IMR-90 (cell line): ENCODE results near the gene ZFYVE1. TPM values are rescaled to one million over a fixed set of nuclear protein-coding genes. Genes with fewer than 3 reads are reported as not detected.

Experiments used
- ATAC-seq: fragments of 200-7000 bp; cut with Tn5 transposase; 2 replicates; pipeline ENCODE4 v1.9.1; 2020; ENCODE audit warnings: low read depth, mild to moderate bottlenecking, moderate library complexity
- BruUV-seq: library from RNA; stranded (reverse); fragments of 400-500 nt; replicated peaks from 2 replicates; lab custom pipeline; 2021; lab: Mats Ljungman, UMichigan
- CTCF ChIA-PET: fragments of 300-600 bp; formaldehyde crosslinking; extraction: SDS; loops from one replicate; lab custom pipeline; 2021; ENCODE audit warnings: antibody characterized with exemption; lab: Yijun Ruan, JAX
- POLR2A ChIA-PET: fragments of 300-600 bp; sonication (Branson Sonifier 250); formaldehyde crosslinking; loops from one replicate; lab custom pipeline; 2022; ENCODE audit warnings: antibody characterized with exemption; ENCODE audit not compliant: unreplicated experiment; lab: Charles Lee
- DNase-seq: peaks from one replicate; pipeline ENCODE4 v3.0.0; 2013
- H2AFZ ChIP-seq: replicated peaks from 2 replicates; pipeline ENCODE3; 2013; ENCODE audit warnings: low read length, mild to moderate bottlenecking; ENCODE audit not compliant: poor library complexity
- H2AK5ac ChIP-seq: 2 replicates; pipeline ENCODE4 v1.6.1; 2013; ENCODE audit warnings: low read depth, low read length, inconsistent platforms
- H2AK9ac ChIP-seq: replicated peaks from 2 replicates; pipeline ENCODE3; 2013; ENCODE audit warnings: mild to moderate bottlenecking, low read depth, low read length, moderate library complexity; ENCODE audit not compliant: poor library complexity
- H2BK120ac ChIP-seq: 2 replicates; pipeline ENCODE4 v1.6.1; 2013; ENCODE audit warnings: low read depth, low read length, inconsistent platforms
- H2BK15ac ChIP-seq: 3 replicates; pipeline ENCODE4 v1.6.1; 2013; ENCODE audit warnings: low read depth, low read length, inconsistent platforms
- H2BK20ac ChIP-seq: 2 replicates; pipeline ENCODE4 v1.6.1; 2013; ENCODE audit warnings: low read depth, mild to moderate bottlenecking, inconsistent platforms, low read length, moderate library complexity
- H2BK5ac ChIP-seq: 2 replicates; pipeline ENCODE4 v1.6.1; 2013; ENCODE audit warnings: mild to moderate bottlenecking, low read depth, low read length, inconsistent platforms; ENCODE audit not compliant: poor library complexity, severe bottlenecking
- H3K14ac ChIP-seq: replicated peaks from 2 replicates; pipeline ENCODE4 v1.6.1; 2013; ENCODE audit warnings: low read depth, low read length, inconsistent platforms
- H3K18ac ChIP-seq: 2 replicates; pipeline ENCODE4 v1.6.1; 2013; ENCODE audit warnings: low read depth, low read length, control low read depth
- H3K23ac ChIP-seq: 2 replicates; pipeline ENCODE4 v1.6.1; 2013; ENCODE audit warnings: low read depth, low read length, inconsistent platforms
- H3K27ac ChIP-seq: 2 replicates; pipeline ENCODE4 v1.5.1; 2013; ENCODE audit warnings: mild to moderate bottlenecking, control low read depth, low read length; ENCODE audit not compliant: insufficient read depth
- H3K27me3 ChIP-seq: 2 replicates; pipeline ENCODE4 v1.6.1; 2013; ENCODE audit warnings: low read length; ENCODE audit not compliant: control insufficient read depth, insufficient read depth
- H3K36me3 ChIP-seq: 2 replicates; pipeline ENCODE4 v1.6.1; 2013; ENCODE audit warnings: low read length, mixed read lengths; ENCODE audit not compliant: control insufficient read depth, insufficient read depth
- H3K4ac ChIP-seq: 2 replicates; pipeline ENCODE4 v1.6.1; 2013; ENCODE audit warnings: low read depth, low read length, inconsistent platforms
- H3K4me1 ChIP-seq: 2 replicates; pipeline ENCODE4 v1.6.1; 2013; ENCODE audit warnings: low read length, mixed read lengths; ENCODE audit not compliant: control insufficient read depth, insufficient read depth
- H3K4me2 ChIP-seq: 2 replicates; pipeline ENCODE4 v1.6.1; 2013; ENCODE audit warnings: low read depth, mild to moderate bottlenecking, control low read depth, low read length, moderate library complexity
- H3K4me3 ChIP-seq: 2 replicates; pipeline ENCODE4 v1.5.1; 2013; ENCODE audit warnings: low read depth, mild to moderate bottlenecking, control low read depth, low read length, moderate library complexity; ENCODE audit not compliant: insufficient read depth
- H3K56ac ChIP-seq: 2 replicates; pipeline ENCODE4 v1.6.1; 2013; ENCODE audit warnings: low read length, inconsistent platforms; ENCODE audit not compliant: insufficient read depth; ENCODE audit errors: extremely low read depth
- H3K79me1 ChIP-seq, 2 experiments: 2 replicates each; pipeline ENCODE4 v1.6.1; 2013; ENCODE audit warnings: low read length in 2 of 2, inconsistent platforms in 1 of 2, low read depth in 1 of 2
- H3K9ac ChIP-seq: 2 replicates; pipeline ENCODE4 v1.6.1; 2013; ENCODE audit warnings: low read depth, low read length, control low read depth
- H3K9me1 ChIP-seq: 2 replicates; pipeline ENCODE4 v1.6.1; 2013; ENCODE audit warnings: low read length, inconsistent platforms; ENCODE audit not compliant: insufficient read depth
- H3K9me3 ChIP-seq: 2 replicates; pipeline ENCODE4 v1.6.1; 2013; ENCODE audit warnings: low read length; ENCODE audit not compliant: control insufficient read depth, insufficient read depth
- H4K20me1 ChIP-seq: 2 replicates; pipeline ENCODE4 v1.6.1; 2013; ENCODE audit warnings: low read length, inconsistent platforms; ENCODE audit not compliant: insufficient read depth
- H4K5ac ChIP-seq: 2 replicates; pipeline ENCODE4 v1.6.1; 2013; ENCODE audit warnings: mild to moderate bottlenecking, low read depth, low read length, control low read depth
- H4K8ac ChIP-seq, 2 experiments: 2 replicates each; pipeline ENCODE4 v1.6.1; 2013; ENCODE audit warnings: low read depth in 2 of 2, low read length in 2 of 2, control low read depth in 1 of 2, inconsistent platforms in 1 of 2
- H4K91ac ChIP-seq: 2 replicates; pipeline ENCODE4 v1.6.1; 2013; ENCODE audit warnings: low read depth, low read length, inconsistent platforms; ENCODE audit not compliant: insufficient read depth
- BHLHE40 ChIP-seq: fragments of 150-350 bp; IDR thresholded peaks from 2 replicates; pipeline ENCODE4 v1.6.1; 2016; ENCODE audit warnings: mild to moderate bottlenecking, low read depth, low read length
- CEBPB ChIP-seq: IDR thresholded peaks from 2 replicates; pipeline ENCODE4 v1.6.1; 2012; ENCODE audit warnings: low read depth, low read length, improper control_type of control experiment
- FOS ChIP-seq: fragments of 150-350 bp; IDR thresholded peaks from 2 replicates; pipeline ENCODE4 v1.6.1; 2016; ENCODE audit warnings: low read depth, low read length
- MAFK ChIP-seq: IDR thresholded peaks from 2 replicates; pipeline ENCODE4 v1.6.1; 2012; ENCODE audit warnings: low read depth, low read length, improper control_type of control experiment
- MAZ ChIP-seq: IDR thresholded peaks from 2 replicates; pipeline ENCODE4 v1.6.1; 2012; ENCODE audit warnings: low read depth, mild to moderate bottlenecking, low read length, improper control_type of control experiment, moderate library complexity, borderline replicate concordance
- MXI1 ChIP-seq: IDR thresholded peaks from 2 replicates; pipeline ENCODE4 v1.6.1; 2012; ENCODE audit warnings: low read depth, mild to moderate bottlenecking, low read length, moderate library complexity, borderline replicate concordance
- NFE2L2 ChIP-seq: fragments of 150-350 bp; IDR thresholded peaks from 2 replicates; pipeline ENCODE4 v1.6.1; 2016; ENCODE audit warnings: low read depth, mild to moderate bottlenecking, low read length
- POLR2A ChIP-seq: IDR thresholded peaks from 2 replicates; pipeline ENCODE4 v1.6.1; 2012; ENCODE audit warnings: mild to moderate bottlenecking, low read depth, low read length
- RAD21 ChIP-seq: IDR thresholded peaks from 2 replicates; pipeline ENCODE4 v1.6.1; 2012; ENCODE audit warnings: low read length, improper control_type of control experiment
- RCOR1 ChIP-seq: IDR thresholded peaks from 2 replicates; pipeline ENCODE4 v1.6.1; 2012; ENCODE audit warnings: mild to moderate bottlenecking, low read length, improper control_type of control experiment; ENCODE audit not compliant: insufficient replicate concordance
- WGBS, 2 experiments: methylation state at CpG; one replicate each; pipeline versions ENCODE4 v1.1.5 to v1.1.7; 2013; ENCODE audit warnings: missing lambda C conversion rate in 2 of 2; ENCODE audit not compliant: insufficient read length in 1 of 2; ENCODE audit errors: extremely low coverage in 2 of 2; 5-methylcytosine and 5-hydroxymethylcytosine counted together
- dilution Hi-C: fragments of 300-500 bp; cut with HindIII; formaldehyde crosslinking; loops from one replicate; pipeline ENCODE4 v1.14.3; 2018; ENCODE audit warnings: low sequenced_read_pairs; ENCODE audit not compliant: unreplicated experiment
- in situ Hi-C: fragments of 300-500 bp; cut with MboI; formaldehyde crosslinking; loops from 3 replicates; pipeline ENCODE4 v1.14.3; 2019; ENCODE audit warnings: low sequenced_read_pairs, inconsistent platforms, mixed read lengths
- intact Hi-C: fragments of 100-400 bp; cut with micrococcal nuclease; formaldehyde crosslinking; loops from 2 replicates; pipeline ENCODE4 v1.10.0; 2022
- polyA plus RNA-seq, 3 experiments: library from polyadenylated mRNA; depleted of rRNA; stranded (reverse); fragments of >200 nt; gene quantifications; 2 replicates each; pipeline ENCODE4 v1.2.3, GENCODE V29; 2012; ENCODE audit warnings: low replicate concordance in 1 of 3
- total RNA-seq: library from RNA; depleted of rRNA; stranded (reverse); fragments of >200 nt; gene quantifications from 2 replicates; pipeline ENCODE4 v1.2.3, GENCODE V29; 2012
- TF ChIP-seq, protein P1 (sequence below): fragments of 150-350 bp; IDR thresholded peaks from 2 replicates; pipeline ENCODE4 v1.6.1; 2017; ENCODE audit warnings: mild to moderate bottlenecking, antibody characterized with exemption, low read length, low read depth
- TF ChIP-seq, protein P2 (sequence below): conservative IDR thresholded peaks from 2 replicates; pipeline ENCODE4 v1.5.1; 2012; ENCODE audit warnings: mild to moderate bottlenecking, low read depth, low read length, improper control_type of control experiment
- TF ChIP-seq, protein P3 (sequence below): fragments of 150-350 bp; IDR thresholded peaks from 2 replicates; pipeline ENCODE4 v1.6.1; 2016; ENCODE audit warnings: low read depth, mild to moderate bottlenecking, low read length, moderate library complexity, borderline replicate concordance

ZFYVE1 gene
- total and polyA plus RNA-seq, 2 of the 4 experiments (the other 2 are of a cell fraction) = 12.2 to 14.2 TPM

DNA sequence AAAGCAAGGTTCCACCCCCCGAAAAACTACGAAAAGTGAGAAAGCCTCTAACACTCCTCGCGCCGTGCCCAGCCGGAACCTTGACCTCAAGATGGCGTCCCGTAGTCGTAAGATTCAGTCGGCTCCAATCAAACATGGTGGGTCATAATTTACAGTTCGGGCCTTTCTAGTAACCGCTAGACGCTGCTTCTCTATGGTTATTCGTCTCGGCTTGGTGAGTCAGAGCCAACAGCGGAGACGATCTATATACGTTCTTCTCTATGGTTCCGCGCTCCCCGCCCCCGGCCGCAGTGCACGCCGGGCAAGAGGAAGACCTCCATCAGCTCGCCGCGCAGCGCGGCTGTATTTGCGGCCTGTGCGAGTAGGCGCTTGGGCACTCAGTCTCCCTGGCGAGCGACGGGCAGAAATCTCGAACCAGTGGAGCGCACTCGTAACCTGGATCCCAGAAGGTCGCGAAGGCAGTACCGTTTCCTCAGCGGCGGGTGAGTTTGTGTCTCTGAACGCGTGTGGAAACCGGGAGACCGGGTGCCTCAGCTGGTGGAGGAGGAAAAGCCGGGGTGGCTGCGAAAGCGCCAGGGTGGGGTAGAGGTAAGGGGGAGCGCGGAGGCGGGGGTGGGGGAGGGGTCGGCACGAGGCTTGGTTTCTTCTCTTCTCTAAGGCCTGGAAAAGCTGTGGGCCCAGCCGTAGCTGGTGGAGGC lies 31.5 kb upstream of the ZFYVE1 start, which contains the start of gene RBM25:
TSS of gene RBM25 (plus strand) at position 311 of the 698 bp plus-strand sequence. CDS start 13,108 bp downstream, outside the sequence.
- Histone ChIP-seq H3K27ac (peak within 1 kb of the TSS; percentile 92), H4K5ac (peak within 1 kb of the TSS; percentile 97), H3K23ac (peak within 1 kb of the TSS; percentile 97), H3K18ac (peak within 1 kb of the TSS; percentile 74), H3K9ac (peak within 1 kb of the TSS; percentile 94), H2BK20ac (peak within 1 kb of the TSS; percentile 20; the same call in 1 of the 2 replicates), H3K4me2 (peak within 1 kb of the TSS; percentile 88), H2AK5ac (peak within 1 kb of the TSS; percentile 87), H3K4ac (peak within 1 kb of the TSS; percentile 99), H2BK5ac (peak within 1 kb of the TSS; percentile 91), H3K56ac (peak within 1 kb of the TSS; percentile 81), H2BK120ac (peak within 1 kb of the TSS; percentile 60), H3K36me3 (peaks cover 2% of the 10 kb centered on the region; the same call in 1 of the 2 replicates), H3K4me3 (peak within 1 kb of the TSS; percentile 73), H4K20me1 (peaks cover 43% of the 10 kb centered on the region), H3K9me1 (peaks cover 6% of the 10 kb centered on the region), H4K8ac (peak within 1 kb of the TSS; percentile 89 to 99), H2AK9ac (peak within 1 kb of the TSS; percentile 94), H2BK15ac (peak within 1 kb of the TSS; percentile 9; the same call in 1 of the 3 replicates), H2AFZ (peak within 1 kb of the TSS; percentile 97), H3K9me3 (no peaks in the 10 kb centered on the region), H3K79me1 (peaks cover 3 to 24% of the 10 kb centered on the region in 2 experiments; a peak in 3 of 4 replicates), H3K27me3 (no peaks in the 10 kb centered on the region), H3K14ac (peak within 1 kb of the TSS; percentile 99), H4K91ac (peak within 1 kb of the TSS; percentile 87), H3K4me1 (peaks cover 1% of the 10 kb centered on the region; the same call in 1 of the 2 replicates)
- DNase-seq (peak; percentile 99), ATAC-seq (peak; percentile 98)
- in situ Hi-C loops (no loop called here), intact Hi-C loops (loop anchor here (1.0 kb wide), 1 partner anchor 31 kb away; the partner anchor contains the start of gene ZFYVE1), dilution Hi-C loops (no loop called here)
- no TSS peak for BruUV-seq
- WGBS, 2 experiments = 0% methylated on average over 18 of the region's 57 CpGs; no CpG with 5 or more reads in 1 of the 2 experiments
- ChIA-PET CTCF (interaction anchor here (1.0 to 1.5 kb wide), 2 partner anchors 8 to 9 kb away, joined by 4 read pairs; no protein-coding TSS in a partner anchor), POLR2A (interaction anchor here (0.6 to 1.0 kb wide), 4 partner anchors 31 to 809 kb away, joined by 3 to 6 read pairs (median 3); partner anchors contain the start of gene ZFYVE1)
- no peak for TF ChIP-seq NFE2L2
- peak; percentile 82 for TF ChIP-seq FOS
- no peak for TF ChIP-seq CEBPB
- TF ChIP-seq MAFK = no peak
- TF ChIP-seq POLR2A = peak; percentile 99
- peak; percentile 50; the same call in 1 of the 2 replicates for TF ChIP-seq MXI1
- TF ChIP-seq RAD21 = no peak
- TF ChIP-seq, protein P1, sequence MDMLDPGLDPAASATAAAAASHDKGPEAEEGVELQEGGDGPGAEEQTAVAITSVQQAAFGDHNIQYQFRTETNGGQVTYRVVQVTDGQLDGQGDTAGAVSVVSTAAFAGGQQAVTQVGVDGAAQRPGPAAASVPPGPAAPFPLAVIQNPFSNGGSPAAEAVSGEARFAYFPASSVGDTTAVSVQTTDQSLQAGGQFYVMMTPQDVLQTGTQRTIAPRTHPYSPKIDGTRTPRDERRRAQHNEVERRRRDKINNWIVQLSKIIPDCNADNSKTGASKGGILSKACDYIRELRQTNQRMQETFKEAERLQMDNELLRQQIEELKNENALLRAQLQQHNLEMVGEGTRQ = no peak
- TF ChIP-seq, protein P2, sequence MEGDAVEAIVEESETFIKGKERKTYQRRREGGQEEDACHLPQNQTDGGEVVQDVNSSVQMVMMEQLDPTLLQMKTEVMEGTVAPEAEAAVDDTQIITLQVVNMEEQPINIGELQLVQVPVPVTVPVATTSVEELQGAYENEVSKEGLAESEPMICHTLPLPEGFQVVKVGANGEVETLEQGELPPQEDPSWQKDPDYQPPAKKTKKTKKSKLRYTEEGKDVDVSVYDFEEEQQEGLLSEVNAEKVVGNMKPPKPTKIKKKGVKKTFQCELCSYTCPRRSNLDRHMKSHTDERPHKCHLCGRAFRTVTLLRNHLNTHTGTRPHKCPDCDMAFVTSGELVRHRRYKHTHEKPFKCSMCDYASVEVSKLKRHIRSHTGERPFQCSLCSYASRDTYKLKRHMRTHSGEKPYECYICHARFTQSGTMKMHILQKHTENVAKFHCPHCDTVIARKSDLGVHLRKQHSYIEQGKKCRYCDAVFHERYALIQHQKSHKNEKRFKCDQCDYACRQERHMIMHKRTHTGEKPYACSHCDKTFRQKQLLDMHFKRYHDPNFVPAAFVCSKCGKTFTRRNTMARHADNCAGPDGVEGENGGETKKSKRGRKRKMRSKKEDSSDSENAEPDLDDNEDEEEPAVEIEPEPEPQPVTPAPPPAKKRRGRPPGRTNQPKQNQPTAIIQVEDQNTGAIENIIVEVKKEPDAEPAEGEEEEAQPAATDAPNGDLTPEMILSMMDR = no peak
- TF ChIP-seq MAZ = no peak
- TF ChIP-seq RCOR1 = no peak
- TF ChIP-seq, protein P3, sequence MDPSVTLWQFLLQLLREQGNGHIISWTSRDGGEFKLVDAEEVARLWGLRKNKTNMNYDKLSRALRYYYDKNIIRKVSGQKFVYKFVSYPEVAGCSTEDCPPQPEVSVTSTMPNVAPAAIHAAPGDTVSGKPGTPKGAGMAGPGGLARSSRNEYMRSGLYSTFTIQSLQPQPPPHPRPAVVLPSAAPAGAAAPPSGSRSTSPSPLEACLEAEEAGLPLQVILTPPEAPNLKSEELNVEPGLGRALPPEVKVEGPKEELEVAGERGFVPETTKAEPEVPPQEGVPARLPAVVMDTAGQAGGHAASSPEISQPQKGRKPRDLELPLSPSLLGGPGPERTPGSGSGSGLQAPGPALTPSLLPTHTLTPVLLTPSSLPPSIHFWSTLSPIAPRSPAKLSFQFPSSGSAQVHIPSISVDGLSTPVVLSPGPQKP = no peak
- TF ChIP-seq BHLHE40 = peak; percentile 20; the same call in 1 of the 2 replicates
